A204.1 (cell line): Measurements from ENCODE around the gene PPDPF.

Experiments
- FAIRE-seq: peaks from 2 replicates; lab custom pipeline; 2012; peaks lifted over from hg19 to GRCh38; lab: Jason Lieb, UNC

The PPDPF gene

DNA sequence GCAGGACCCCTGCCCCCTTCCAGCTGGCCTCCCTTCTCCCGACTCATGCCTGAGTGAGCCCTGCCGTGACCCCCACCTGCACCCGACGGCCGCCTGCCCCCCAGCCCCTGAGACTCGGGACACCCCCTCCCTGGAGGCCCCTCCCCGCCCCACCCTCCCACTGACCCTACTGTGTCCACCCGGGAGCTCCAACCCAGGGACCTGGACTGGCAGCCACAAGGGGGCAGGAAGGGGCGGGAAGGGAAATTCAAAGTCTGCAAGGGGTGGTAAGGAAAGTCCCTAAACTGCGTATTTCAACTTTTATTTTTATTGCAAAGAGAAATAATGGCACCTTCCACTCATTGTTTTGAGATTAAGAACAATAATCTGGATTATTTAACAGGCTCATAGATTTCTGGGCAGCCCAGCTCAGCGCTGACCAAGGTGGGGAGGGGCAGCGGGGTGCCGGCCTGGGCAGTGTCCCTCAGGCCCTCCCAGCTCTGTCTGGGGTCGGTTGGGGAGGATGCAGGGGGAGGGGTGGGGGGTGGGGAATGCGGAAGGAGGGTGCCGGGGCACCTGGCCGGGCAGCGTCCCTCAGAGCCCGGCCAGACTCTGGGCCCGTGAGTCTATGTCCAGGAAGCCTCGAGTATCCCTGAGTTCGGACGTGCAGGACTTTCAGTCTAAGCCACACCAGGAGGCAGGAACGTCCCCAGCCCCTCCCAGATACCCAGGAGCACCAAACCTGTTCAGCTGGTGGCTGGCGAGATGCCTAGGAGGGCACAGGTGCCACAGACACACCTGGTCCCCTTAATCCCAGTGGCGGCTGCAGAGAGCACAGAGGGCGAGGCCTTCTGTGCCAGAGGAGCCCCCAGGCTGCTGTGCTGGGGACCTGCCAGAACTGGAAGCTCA is 17.9 kb downstream of the PPDPF start:
- FAIRE-seq, result no peak

DNA sequence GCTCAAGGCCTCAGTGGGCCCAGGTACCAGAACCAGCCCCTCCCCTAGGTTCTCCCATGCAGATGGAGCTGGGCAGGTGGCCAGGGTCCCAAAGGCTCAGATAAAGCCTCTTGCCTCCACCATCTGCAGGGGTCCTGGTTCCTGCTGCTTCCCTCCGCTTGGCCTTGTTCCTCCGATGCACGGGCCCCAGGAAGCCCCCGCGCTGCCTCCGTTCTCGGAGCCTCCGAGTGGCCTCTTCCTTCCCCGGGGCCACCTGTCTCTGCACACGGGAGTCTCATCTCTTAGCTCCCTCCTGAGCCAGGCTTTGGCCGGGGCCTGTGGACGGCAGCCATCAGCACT is 18.5 kb downstream of the PPDPF start:
- FAIRE-seq, result no peak

DNA sequence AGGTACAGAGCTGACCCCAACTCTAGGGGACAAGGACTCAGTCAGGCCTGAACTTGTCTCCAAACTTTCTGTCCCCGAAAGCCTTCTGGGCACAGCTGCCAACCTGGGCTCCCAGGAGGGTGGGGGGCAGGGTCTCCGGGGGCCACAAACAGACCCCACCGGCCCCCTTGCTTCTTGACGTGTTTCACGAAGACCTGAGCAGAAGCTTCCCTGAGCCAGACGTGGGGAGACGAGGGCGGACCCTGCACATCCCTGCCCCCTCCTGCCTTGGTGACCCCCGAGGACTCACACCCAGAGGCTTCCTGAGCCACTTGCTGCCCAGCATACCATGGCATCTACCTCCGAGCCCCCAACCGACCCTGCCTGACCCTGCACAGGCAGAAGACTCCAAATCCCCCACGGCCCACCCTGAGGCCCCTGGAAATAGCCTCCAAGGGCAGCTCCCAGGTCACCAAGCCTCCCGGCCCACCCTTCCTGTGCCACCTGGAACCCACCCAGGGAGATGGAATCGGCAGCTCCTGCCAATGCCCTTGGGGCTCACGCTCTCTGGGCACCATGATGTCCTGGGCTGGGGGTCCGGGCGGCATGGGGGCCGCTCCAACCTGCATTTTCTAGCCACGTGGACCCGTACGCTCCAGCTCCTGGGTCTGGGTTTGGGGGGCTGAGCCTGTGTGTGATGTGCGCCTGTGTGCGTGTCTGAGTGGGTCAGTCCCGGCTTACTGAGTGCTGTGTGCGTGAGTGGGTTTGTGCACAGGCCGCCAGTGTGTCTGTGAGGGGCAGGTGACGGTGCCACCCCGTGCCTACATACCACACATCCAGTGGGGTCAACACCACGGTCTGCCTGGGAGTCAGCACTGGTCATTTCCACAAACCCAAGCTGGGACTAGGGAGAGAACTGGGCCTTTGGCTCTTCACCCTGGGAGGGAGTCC is 19.1 kb downstream of the PPDPF start:
- no peak for FAIRE-seq

DNA sequence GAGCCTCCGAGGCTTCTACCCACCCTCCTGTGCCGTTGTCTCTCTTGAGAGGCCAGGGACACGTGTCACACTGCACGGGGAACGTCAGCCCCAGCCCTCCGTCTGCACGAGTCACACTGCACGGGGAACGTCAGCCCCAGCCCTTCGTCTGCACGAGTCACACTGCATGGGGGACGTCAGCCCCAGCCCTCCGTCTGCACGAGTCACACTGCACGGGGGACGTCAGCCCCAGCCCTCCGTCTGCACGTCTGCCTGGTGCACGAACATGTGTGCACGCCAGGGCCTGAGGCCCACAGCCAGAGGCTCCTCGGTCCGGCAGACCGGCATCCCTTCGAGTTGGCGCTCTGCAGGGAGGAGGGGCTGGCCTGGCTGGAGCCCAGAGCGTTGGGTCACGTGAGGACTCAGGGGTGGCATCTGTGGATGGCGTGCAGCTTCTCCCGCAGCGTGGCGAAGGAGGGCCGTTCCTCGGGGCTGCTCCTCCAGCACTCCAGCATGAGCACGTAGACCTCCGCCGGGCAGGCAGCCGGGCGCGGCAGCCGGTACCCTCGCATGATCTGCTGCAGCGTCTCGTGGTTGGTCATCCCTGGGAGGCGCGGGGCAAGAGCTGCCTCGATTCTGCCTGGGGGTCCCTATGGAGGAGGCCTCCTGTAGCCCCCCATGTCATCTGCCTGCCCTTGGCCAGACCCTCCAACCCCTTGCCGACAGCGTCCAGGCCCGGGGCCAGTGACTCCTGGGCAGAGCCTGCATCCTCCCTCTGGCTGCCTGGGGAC is 20.0 kb downstream of the PPDPF start:
- FAIRE-seq, result no peak

DNA sequence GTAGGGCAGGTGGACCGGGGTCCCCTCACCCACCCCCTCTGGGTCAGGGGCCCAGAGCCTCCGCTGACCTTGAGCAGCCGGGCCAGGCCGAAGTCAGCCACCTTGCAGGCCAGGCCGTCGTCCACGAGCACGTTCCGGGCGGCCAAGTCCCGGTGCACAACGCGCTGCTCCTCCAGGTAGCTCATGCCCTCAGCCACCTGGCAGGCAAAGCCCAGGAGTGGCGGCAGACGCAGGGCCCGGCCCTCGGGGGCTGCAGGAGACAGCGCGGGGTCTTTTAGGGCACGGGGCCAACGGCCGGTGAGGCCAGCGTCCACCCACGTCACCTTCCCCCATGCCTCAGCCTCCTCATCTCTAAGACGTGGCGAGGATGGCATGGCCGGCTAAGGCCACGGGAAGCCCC is 20.8 kb downstream of the PPDPF start:
- FAIRE-seq, result no peak

DNA sequence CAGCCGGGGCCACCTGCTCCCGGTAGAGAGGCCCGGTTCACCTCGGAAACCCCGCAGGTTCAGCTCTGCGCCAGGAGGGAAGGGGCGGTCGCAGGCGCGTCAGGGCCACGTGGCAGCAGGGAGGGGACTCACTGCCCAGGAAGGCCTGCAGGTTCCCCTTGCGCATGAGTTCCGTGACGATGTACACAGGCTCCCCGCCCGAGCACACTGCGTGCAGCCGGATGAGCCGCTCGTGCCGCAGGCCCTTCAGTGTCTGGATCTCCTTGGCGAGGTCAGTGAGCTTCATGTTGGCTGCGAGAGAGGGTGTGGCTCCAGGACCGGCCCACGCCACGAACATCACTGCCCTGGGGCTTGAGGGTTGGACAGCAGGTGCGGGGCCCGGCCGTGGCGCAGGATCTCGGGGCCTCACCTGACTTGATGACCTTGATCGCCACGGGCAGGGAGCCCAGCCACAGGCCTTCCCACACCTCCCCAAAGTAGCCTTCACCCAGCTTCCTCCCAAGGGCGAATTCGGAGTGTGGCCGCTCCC is 21.5 kb downstream of the PPDPF start:
- FAIRE-seq, result no peak

DNA sequence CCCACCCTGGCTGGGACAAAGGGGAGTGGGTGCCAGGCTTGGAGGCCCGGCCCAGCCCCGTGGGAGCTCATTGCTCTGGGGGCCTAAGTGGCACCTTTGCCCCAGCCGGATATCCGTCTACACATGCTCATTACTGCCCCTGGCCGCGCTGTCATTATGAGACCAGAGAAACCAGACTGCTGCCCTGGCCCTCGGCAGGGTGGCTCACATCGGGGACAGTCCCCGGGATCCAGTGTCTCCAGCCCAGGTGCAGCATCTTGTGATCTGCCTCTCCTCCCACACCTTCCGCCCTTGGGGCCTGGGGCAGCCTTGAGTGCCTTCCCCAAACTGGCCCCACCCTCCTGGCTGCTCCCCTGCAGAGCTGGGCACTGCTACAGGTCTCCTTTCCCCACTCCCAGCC is 22.1 kb downstream of the PPDPF start:
- FAIRE-seq, result no peak

DNA sequence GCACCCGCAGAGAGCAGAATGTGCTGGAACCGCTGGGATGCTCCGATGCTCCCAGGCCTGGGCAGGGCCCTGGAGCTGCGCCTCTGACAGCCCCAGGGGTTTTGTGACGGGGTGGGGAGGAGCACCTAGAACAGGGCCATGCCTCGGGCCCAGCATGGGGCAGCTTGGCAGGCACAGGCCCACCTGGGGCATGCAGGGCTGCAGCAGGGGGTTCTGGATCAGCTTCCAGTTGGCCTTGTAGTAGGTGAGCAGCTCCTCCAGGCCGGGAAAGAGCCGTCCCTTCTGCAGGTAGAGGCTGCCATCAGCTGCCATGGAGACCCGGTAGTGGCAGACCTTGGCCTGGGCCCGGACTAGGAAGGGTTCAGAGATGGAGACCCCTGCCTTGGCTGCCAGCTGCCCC is 22.6 kb downstream of the PPDPF start:
- no peak for FAIRE-seq

DNA sequence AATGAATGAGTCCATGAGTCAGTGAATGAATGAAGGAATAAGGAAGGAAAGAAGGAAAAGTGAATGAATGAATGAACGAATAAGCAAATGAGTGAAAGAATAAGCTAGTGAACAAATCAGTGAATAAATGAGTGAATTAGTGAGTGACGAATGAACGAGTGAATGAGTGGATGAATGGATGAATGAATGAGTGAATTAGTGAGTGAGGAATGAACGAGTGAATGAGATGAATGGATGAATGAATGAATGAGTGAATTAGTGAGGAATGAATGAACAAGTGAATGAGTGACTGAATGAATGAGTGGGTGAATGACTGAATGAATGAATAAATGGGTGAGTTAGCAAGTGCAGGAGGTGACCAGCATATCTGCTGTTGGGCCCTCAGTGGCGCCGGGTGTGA is 23.2 kb downstream of the PPDPF start:
- no peak for FAIRE-seq

DNA sequence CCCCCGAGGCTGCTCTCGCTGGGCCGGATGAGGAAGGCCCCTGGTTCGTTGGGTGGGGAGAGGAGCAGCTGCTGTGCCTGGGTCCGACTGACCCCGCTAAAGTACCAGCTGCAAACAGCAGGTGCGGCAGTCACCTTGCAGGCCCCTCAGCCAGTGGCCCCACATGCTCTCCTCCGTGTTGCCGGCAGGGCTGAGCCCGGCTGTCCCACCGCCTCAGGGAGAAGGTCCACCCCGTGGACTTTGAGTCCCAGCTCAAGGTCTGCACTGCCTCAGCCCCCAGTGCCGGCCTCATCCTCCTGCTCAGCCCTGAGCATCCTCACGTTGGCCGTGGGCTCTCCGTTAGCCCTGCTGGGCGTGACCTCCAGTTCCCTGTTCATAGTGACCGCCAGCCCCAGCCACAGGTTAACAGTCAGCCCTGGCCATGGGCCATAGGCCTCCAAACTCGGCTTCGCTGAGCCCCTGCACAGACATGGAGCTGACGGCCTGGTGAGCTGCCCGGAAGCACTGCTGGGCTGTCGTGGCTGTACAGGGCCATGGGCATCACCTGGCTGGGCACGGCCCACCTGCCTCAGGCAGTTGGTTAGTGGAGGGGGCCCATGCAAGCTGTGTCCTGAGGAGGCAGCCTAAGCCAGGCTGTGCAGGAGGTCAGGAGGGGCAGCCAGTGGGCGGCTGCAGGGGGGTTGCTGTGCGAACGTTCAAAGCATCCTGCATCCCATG is 23.8 kb downstream of the PPDPF start:
- FAIRE-seq, result no peak

DNA sequence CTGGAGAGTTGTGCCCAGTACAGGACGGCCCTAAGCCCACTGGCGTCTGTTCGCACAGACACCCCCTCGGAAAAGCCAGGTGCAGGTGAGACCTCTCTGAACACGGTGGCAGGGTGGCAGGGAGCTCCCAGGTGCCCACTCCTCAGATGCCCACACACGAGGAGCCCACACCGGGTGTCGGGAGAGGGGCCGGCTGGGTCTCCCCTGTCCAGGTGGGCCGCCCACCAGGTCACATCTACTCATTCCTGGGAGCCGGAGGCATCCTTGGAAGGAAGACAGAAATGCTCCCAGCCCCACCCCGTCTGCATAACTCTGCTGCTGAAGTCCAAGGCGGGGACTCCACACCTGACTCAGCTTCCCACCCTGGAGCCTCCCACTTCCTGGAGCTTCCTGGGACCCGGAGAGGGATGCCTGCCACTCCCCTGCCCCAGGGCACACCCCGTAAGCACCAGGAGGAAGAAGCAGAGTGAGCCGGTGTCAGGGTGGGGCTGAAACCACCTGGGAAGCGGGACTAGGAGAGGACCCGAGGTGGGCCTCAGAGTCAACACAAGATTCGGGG is 24.5 kb downstream of the PPDPF start:
- FAIRE-seq, result no peak

DNA sequence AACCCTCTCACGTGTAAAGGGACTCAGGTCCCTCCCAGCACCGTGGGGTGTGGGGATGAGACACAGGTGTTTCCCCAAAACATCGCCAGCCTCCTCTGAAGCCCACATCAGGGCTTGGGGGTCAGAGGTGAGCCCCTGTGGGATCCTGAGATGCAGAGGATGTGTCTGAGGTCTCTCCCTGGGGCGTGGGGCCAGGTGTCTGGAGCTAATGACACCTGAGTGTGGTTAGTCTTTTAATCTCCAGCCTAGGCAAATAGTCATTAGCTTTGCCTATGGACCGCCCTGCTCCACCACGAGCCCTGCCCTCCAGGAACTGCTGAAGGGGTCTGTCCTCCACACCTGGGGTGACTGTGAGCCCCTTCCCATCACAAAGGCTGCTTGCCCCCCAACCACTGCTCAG is 25.2 kb downstream of the PPDPF start:
- FAIRE-seq, result no peak

DNA sequence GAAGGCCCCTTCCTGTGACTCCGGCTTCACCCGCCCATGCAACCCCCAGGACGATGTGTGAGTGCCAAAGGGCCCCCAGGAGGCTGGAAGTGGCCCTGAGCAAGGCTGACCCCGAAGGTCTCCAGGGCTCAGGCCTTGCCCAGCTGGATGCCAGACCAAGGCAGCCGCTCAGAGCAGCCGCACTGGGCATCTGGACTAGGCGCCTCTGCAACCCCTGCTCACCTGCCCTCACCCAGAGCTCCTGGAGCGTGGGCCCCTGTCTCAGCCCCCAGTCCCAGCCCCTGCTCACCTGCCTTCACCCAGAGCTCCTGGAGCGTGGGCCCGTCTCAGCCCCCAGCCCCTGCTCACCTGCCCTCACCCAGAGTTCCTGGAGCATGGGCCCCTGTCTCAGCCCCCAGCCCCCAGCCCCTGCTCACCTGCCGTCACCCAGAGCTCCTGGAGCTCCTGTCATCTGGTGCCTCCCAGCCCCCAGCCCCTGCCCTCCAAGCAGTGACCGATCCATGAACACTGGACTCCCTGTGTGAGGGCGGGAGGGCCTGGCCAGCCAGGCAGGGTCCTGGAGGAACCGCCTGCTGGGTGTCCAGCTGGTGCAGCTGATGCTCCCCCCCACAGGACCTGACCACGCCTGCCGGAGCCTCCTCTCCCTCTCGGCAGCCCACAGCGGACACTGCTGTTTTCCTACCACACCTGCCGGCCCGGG is 25.8 kb downstream of the PPDPF start:
- FAIRE-seq, result no peak

DNA sequence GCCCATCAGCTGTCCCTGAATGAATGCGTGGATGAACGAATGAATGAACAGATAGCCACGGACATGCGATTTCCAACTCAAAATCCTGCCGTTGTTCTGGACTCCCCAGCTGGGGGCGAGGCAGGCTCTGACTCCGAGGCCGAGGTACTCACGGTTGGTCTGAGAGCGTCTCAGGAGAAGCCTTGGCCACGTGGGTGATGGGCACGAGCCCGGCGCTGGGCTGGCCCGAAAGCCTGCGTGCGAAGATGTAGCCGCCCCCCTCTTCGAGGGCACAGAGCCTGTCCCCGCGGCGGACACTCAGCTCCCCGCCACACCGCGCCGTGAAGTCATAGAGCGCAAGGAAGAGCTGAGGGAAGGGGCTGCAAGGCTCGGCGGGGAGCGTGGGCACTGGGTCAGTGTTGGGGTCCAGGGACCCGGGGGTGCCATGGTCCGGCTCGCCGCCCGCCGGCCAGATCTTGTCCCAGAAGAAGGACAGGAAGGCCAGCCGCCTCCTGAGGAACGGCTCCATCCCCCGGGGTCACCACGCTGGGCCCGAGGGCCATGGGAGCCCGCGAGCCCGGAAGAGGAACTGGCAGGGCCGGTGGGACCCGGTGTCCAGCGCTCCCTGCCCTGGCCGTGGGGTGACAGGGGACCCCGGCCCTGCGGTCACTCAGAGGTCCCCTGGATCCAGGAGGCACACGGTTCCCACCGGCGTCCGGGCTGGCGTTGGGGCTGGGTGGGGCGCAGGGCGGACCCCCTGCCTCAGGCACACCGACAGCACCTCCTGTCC is 26.6 kb downstream of the PPDPF start:
- no peak for FAIRE-seq

DNA sequence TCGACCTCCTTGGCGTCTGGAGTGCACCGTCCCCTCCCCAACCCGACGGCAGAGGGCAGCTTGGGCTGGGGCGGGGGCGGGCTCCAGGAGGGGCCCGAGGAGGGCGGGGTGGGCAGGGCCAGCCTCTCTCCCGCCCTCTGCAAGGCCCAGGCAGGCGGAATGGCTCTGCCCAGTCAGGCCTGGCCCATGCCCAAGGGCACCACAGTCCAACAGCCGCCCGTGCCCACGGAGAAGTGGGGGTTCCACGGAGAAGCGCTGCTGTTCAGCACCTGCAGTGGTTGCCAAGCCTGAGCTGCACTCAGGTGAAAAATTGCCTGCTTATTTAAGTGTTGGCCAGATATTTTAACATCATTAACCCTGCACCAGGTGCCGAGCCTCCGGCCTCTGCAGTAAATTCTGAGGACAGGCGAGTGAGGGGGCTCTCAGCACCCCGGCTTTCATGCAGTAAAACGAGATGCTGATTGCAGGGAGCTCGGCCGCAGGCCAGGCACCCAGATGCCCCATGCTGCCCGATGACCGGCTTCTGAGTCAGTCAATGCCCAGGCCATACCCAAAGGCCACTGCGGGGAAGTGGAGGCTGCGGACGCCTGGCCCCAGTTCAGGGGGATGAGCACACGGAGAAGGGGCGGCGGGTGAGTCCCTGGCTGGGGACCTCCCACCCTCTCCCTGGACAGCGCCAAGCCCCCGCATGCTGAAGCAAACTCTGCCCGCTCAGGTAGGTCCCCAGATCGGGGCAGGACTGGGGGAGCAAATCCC is 27.3 kb downstream of the PPDPF start, which contains the start of gene SRMS:
TSS of gene SRMS (minus strand) at position 25 of the 756 bp plus-strand sequence. CDS start 286 bp downstream, outside the sequence.
- FAIRE-seq, result no peak

DNA sequence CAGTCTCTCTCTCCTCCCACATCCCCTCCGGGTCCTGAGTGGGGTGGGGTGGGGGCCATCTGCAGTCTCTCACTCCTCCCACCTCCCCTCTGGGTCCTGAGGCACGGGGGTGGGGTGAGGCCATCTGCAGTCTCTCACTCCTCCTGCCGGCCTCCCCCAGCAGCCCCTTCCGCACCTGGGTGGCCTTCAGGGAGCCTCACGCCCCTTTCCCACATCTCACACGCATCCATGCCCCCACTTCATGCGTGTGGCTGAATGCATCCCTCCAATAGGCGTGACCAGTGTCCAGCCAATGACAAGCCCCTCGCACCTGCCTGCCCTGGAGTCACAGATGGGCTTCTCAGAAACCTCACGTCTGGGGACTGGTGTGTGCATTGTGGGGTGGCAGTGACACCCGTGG is 28.0 kb downstream of the PPDPF start:
- no peak for FAIRE-seq

DNA sequence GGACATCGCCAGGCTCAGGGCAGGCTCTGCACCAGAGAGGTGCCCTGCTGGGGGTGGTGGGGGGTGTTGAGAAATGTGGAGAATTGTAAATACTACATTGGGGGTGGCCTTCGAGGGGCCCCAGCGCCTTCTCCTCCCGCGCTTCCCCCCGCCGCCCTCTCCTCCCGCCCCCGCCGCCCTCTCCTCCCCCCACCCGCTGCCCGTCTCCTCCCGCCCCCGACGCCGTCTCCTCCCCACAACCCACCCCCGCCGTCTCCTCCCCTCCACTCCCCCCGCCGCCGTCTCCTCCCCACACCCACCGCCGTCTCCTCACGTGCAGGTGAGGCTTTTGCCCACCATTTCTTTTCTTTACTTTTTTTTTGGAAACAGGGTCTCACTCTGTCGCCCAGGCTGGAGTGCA is 28.5 kb downstream of the PPDPF start:
- FAIRE-seq, result no peak

DNA sequence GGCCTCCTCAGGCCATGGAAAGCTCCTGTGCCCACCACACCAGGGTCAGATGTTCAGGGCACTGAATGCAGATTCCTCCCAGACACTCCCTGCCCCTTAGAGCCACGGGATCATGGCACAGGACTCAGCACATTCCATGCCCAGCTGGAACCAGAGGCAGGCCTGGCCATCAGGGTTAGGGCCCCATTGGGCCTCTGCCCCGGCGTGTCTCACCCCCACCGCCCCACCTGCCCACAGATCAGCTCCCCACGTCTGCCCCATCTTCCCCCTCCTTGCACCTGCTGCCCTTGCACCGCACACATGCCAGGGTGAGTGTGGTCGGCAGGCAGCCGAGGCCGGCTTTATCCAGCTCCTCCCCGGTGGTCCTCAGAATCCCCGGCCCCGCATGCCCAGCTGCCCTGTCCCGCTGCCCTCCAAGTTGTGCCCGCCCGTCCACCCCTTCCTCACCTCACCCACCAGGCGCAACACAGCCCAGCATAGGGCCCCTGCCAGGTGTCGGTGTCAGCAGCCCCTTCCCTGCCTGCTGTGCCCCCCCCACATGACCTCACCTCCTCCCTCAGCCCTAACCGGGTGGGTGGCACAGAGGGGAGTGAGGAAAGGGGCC is 29.2 kb downstream of the PPDPF start:
- FAIRE-seq, result no peak

DNA sequence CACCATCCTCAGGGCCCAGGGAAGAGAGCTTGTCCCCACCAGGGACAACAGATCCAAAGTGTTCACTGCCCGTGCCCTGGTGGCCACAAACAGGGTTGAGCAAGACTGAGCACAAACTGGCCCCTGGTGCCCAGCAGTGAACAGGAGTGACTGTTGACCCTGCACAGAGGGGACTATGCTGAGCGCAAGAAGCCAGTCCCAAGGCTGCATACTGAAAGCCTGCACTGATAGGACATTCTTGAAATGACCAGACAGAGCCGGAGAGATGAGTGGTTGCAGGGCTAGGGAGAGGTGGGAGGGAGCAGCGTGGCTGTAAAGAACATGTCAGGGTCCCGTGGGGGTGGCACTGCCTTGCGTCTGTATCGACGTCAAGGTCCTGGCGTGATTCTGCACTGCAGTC is 30.5 kb downstream of the PPDPF start:
- no peak for FAIRE-seq
